ENCODE results near the gene BID.
"Not testable (repeated sequence)": the region's sequence is repeated elsewhere in the genome, so short reads cannot be mapped to it uniquely, and the experiment has no call there.

Gene BID

GRCh38 chr22:17700778-17701177 is 73.5 kb downstream of the BID start:
- no peak for DNase-seq (ENCODE audit: insufficient read length)
- FAIRE-seq, result no peak

DNA sequence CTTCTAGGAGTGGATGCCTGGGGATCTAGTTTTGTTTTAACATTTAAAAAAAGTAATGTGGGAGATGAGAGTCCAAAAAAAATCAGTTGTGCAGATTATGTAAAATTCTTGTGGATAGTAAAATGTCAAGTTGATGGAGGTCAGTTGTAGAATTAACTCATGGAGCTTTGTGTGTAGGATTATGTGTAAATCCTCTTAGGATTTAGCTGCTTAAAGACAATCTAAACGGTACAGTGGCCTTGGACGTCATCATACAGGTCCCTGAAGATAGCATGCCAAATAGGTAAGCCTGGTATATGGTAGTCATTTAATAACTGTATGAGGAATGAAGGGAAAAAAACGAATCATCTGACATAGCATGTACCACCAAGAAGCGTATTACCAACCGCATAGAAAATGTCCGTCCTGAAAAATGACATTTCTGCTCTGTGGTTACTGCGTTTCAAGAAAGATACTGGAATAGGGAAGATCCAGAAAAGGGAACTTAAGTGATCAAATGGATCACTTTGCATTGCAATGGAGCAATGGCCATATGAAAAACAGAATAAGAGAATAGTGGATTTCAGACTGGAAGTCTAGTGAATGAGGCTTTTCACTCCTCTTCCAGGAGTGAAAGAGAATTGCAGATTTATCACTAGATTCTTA is 74.5 kb downstream of the BID start:
- FAIRE-seq, result no peak
- DNase-seq (ENCODE audit: insufficient read length), result no peak
- TF ChIP-seq TAF1 (IDR thresholded peaks at IDR 0.05; ENCODE audit: borderline replicate concordance, low read depth, low read length) (no peak), POLR2A (IDR thresholded peaks at IDR 0.05; ENCODE audit: low read depth, low read length) (no peak), POLR2AphosphoS5 (IDR thresholded peaks at IDR 0.05; ENCODE audit: low read depth, low read length) (no peak)

More at GRCh38 chr22:17700778-17701177, 73.5 kb downstream of the BID start:
- TF ChIP-seq POLR2A (IDR thresholded peaks at IDR 0.05; ENCODE audit: low read depth, low read length) (no peak), TAF1 (IDR thresholded peaks at IDR 0.05; ENCODE audit: borderline replicate concordance, low read depth, low read length) (no peak), POLR2AphosphoS5 (IDR thresholded peaks at IDR 0.05; ENCODE audit: low read depth, low read length) (no peak)

GRCh38 chr22:17698948-17699347 is 75.3 kb downstream of the BID start:
- FAIRE-seq (no peak), DNase-seq (ENCODE audit: insufficient read length) (no peak)
- TF ChIP-seq TAF1 (IDR thresholded peaks at IDR 0.05; ENCODE audit: borderline replicate concordance, low read depth, low read length), result no peak
- no peak for TF ChIP-seq POLR2A (IDR thresholded peaks at IDR 0.05; ENCODE audit: low read depth, low read length)
- no peak for TF ChIP-seq POLR2AphosphoS5 (IDR thresholded peaks at IDR 0.05; ENCODE audit: low read depth, low read length)

- not testable (repeated sequence) for DNase-seq (ENCODE audit: insufficient read length); FAIRE-seq
These were observed 76.0 kb downstream of the BID start for GRCh38 chr22:17698276-17698675.

DNA sequence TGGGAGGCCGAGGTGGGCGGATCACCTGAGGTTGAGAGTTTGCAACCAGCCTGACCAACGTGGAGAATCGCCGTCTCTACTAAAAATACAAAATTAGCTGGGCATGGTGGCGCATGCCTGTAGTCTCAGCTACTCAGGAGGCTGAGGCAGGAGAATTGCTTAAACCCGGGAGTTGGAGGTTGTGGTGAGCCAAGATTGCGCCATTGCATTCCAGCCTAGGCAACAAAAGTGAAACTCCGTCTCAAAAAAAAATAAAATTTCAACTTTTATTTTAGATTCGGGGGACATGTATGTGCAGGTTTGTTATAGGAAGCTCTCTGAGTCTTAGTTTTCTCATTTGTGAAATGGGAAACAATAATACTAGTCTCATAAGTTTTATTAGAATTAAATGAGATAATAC is 77.1 kb downstream of the BID start:
- FAIRE-seq; DNase-seq (ENCODE audit: insufficient read length): not testable (repeated sequence)

DNA sequence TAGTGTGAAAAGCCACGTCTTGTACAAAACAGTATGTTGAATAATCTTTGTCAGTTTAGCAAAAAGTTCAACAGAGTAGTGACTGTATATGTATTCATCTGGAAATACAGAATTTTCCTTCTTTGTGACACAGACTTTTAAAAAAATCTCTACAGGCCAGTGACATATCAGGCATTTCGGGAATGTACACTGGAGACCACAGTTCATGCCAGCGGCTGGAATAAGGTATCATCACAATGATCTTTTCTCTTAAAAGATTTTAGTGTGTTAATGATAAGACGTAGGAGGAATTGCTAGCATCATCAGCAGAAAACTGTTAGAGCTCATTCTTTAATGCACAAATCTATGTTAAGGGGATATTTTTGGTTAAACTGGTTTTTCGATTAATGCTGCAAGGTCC is 78.3 kb downstream of the BID start:
- FAIRE-seq (no peak), DNase-seq (ENCODE audit: insufficient read length) (no peak)
- no peak for TF ChIP-seq POLR2A (IDR thresholded peaks at IDR 0.05; ENCODE audit: low read depth, low read length)
- TF ChIP-seq POLR2AphosphoS5 (IDR thresholded peaks at IDR 0.05; ENCODE audit: low read depth, low read length), result no peak
- no peak for TF ChIP-seq TAF1 (IDR thresholded peaks at IDR 0.05; ENCODE audit: borderline replicate concordance, low read depth, low read length)

DNA sequence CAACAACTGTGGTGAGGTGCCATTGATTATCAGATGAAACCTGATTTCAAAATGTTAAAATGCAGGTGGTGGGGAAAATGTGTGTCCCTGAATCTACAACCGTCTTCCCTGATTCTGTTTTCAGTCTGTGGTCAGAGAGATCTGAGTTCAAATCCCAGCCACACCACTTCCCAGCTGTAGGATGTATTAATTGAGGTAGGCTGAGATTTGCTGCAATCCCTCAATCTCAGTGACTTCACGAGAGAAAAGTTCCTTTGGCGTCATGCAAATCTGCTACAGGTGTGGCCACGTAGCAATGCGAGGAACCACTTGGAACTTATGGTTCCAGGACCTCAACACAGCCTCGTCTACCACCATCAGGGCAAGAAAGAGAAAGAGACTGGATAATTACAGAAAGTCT is 79.5 kb downstream of the BID start:
- DNase-seq (ENCODE audit: insufficient read length) (no peak), FAIRE-seq (no peak)
- TF ChIP-seq POLR2AphosphoS5 (IDR thresholded peaks at IDR 0.05; ENCODE audit: low read depth, low read length) (no peak), POLR2A (IDR thresholded peaks at IDR 0.05; ENCODE audit: low read depth, low read length) (no peak), TAF1 (IDR thresholded peaks at IDR 0.05; ENCODE audit: borderline replicate concordance, low read depth, low read length) (no peak)

DNA sequence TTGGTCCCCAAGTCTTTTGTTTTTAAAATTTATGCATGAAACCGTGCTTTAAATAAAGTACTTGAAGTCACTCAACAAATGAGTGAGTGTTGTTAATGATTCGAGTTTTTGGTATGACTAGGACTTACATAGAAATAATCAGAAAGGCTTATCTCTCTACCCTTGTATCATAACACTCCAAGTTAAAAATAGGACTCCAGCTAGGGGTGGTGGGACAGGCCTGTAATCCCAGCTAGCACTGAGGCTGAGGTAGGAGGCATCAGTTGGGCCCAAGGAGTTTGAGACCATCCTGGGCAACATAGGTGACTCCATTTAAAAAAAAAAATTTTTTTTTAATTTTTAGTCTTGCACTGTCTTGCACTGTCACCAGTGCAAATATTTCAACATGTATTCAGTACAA is 80.1 kb downstream of the BID start:
- FAIRE-seq, result no peak
- no peak for DNase-seq (ENCODE audit: insufficient read length)
- no peak for TF ChIP-seq TAF1 (IDR thresholded peaks at IDR 0.05; ENCODE audit: borderline replicate concordance, low read depth, low read length)
- no peak for TF ChIP-seq POLR2A (IDR thresholded peaks at IDR 0.05; ENCODE audit: low read depth, low read length)
- no peak for TF ChIP-seq POLR2AphosphoS5 (IDR thresholded peaks at IDR 0.05; ENCODE audit: low read depth, low read length)

- FAIRE-seq (no peak), DNase-seq (ENCODE audit: insufficient read length) (no peak)
- TF ChIP-seq TAF1 (IDR thresholded peaks at IDR 0.05; ENCODE audit: borderline replicate concordance, low read depth, low read length) (no peak), POLR2AphosphoS5 (IDR thresholded peaks at IDR 0.05; ENCODE audit: low read depth, low read length) (no peak), POLR2A (IDR thresholded peaks at IDR 0.05; ENCODE audit: low read depth, low read length) (no peak)
These were observed 81.4 kb downstream of the BID start for GRCh38 chr22:17692841-17693240.

GRCh38 chr22:17684245-17684644 is 90.0 kb downstream of the BID start:
- DNase-seq (ENCODE audit: insufficient read length) (no peak), FAIRE-seq (no peak)
- TF ChIP-seq POLR2A (IDR thresholded peaks at IDR 0.05; ENCODE audit: low read depth, low read length), result no peak

All from GM12892 (cell line).